Skeletal muscle satellite cell (primary cell): ENCODE data around the gene TRRAP.

Experiments used
- H3K27me3 ChIP-seq: 2 replicates; pipeline ENCODE4 v1.7.0; 2013; ENCODE audit warnings: low read length; ENCODE audit not compliant: control insufficient read depth, insufficient read depth
- H3K36me3 ChIP-seq: 2 replicates; pipeline ENCODE4 v1.7.0; 2013; ENCODE audit warnings: mild to moderate bottlenecking, control low read depth, low read length; ENCODE audit not compliant: insufficient read depth
- H3K4me1 ChIP-seq: 2 replicates; pipeline ENCODE4 v1.7.0; 2013; ENCODE audit warnings: low read length; ENCODE audit not compliant: control insufficient read depth, insufficient read depth
- H3K4me2 ChIP-seq: 2 replicates; pipeline ENCODE4 v1.7.0; 2013; ENCODE audit warnings: mild to moderate bottlenecking, low read length
- H3K4me3 ChIP-seq: 2 replicates; pipeline ENCODE4 v1.7.0; 2013; ENCODE audit warnings: low read length
- H3K9ac ChIP-seq: 2 replicates; pipeline ENCODE4 v1.7.0; 2013; ENCODE audit warnings: mild to moderate bottlenecking, low read depth, low read length, moderate library complexity
- H3K9me3 ChIP-seq: replicated peaks from 2 replicates; pipeline ENCODE4 v1.7.0; 2013; ENCODE audit warnings: mild to moderate bottlenecking, control low read depth, low read length

TRRAP gene

GRCh38 chr7:98978672-98979071 is 100.3 kb downstream of the TRRAP start:
- no peak overlapping the region for H3K4me2 ChIP-seq
- no peaks in the 10 kb centered on the region for H3K4me1 ChIP-seq
- no peaks in the 10 kb centered on the region for H3K9me3 ChIP-seq
- H3K36me3 ChIP-seq = peaks cover 89% of the 10 kb centered on the region
- H3K4me3 ChIP-seq = no peak overlapping the region
- H3K27me3 ChIP-seq = no peaks in the 10 kb centered on the region
- no peak overlapping the region for H3K9ac ChIP-seq

- Histone ChIP-seq H3K27me3 (no peaks in the 10 kb centered on the region), H3K9me3 (no peaks in the 10 kb centered on the region), H3K36me3 (peaks cover 87% of the 10 kb centered on the region), H3K9ac (no peak overlapping the region), H3K4me3 (no peak overlapping the region), H3K4me1 (no peaks in the 10 kb centered on the region), H3K4me2 (no peak overlapping the region)
Measured at GRCh38 chr7:98981701-98982100, 103.4 kb downstream of the TRRAP start.

- H3K9me3 ChIP-seq = no peaks in the 10 kb centered on the region
- no peak overlapping the region for H3K4me3 ChIP-seq
- H3K4me1 ChIP-seq = no peaks in the 10 kb centered on the region
- no peaks in the 10 kb centered on the region for H3K27me3 ChIP-seq
- no peak overlapping the region for H3K9ac ChIP-seq
- peaks cover 89% of the 10 kb centered on the region for H3K36me3 ChIP-seq
- no peak overlapping the region for H3K4me2 ChIP-seq
Measured at GRCh38 chr7:98982686-98983085, 104.4 kb downstream of the TRRAP start.

- H3K4me1 ChIP-seq = no peaks in the 10 kb centered on the region
- H3K4me2 ChIP-seq = no peak overlapping the region
- H3K9ac ChIP-seq = no peak overlapping the region
- no peaks in the 10 kb centered on the region for H3K27me3 ChIP-seq
- peaks cover 89% of the 10 kb centered on the region for H3K36me3 ChIP-seq
- H3K9me3 ChIP-seq = no peaks in the 10 kb centered on the region
- H3K4me3 ChIP-seq = no peak overlapping the region
Measured at GRCh38 chr7:98984126-98984525, 105.8 kb downstream of the TRRAP start.

GRCh38 chr7:98985406-98985805 is 107.1 kb downstream of the TRRAP start:
- H3K4me3 ChIP-seq = no peak overlapping the region
- H3K9ac ChIP-seq = no peak overlapping the region
- H3K9me3 ChIP-seq = no peaks in the 10 kb centered on the region
- no peak overlapping the region for H3K4me2 ChIP-seq
- no peaks in the 10 kb centered on the region for H3K4me1 ChIP-seq
- peaks cover 87% of the 10 kb centered on the region for H3K36me3 ChIP-seq
- no peaks in the 10 kb centered on the region for H3K27me3 ChIP-seq

GRCh38 chr7:98985945-98986344 is 107.6 kb downstream of the TRRAP start:
- no peak overlapping the region for H3K9ac ChIP-seq
- no peaks in the 10 kb centered on the region for H3K9me3 ChIP-seq
- H3K4me2 ChIP-seq = no peak overlapping the region
- H3K4me1 ChIP-seq = no peaks in the 10 kb centered on the region
- no peaks in the 10 kb centered on the region for H3K27me3 ChIP-seq
- H3K36me3 ChIP-seq = peaks cover 85% of the 10 kb centered on the region
- H3K4me3 ChIP-seq = no peak overlapping the region

- Histone ChIP-seq H3K9ac (no peak overlapping the region), H3K27me3 (no peaks in the 10 kb centered on the region), H3K4me3 (no peak overlapping the region), H3K4me1 (no peaks in the 10 kb centered on the region), H3K36me3 (peaks cover 88% of the 10 kb centered on the region), H3K9me3 (no peaks in the 10 kb centered on the region), H3K4me2 (no peak overlapping the region)
Measured at GRCh38 chr7:98988641-98989040, 110.3 kb downstream of the TRRAP start.

- Histone ChIP-seq H3K4me1 (no peaks in the 10 kb centered on the region), H3K36me3 (peaks cover 93% of the 10 kb centered on the region), H3K9me3 (no peaks in the 10 kb centered on the region), H3K9ac (no peak overlapping the region), H3K4me2 (no peak overlapping the region), H3K27me3 (no peaks in the 10 kb centered on the region), H3K4me3 (no peak overlapping the region)
Measured at GRCh38 chr7:98990356-98990755, 112.0 kb downstream of the TRRAP start.

GRCh38 chr7:98991141-98991540 is 112.8 kb downstream of the TRRAP start:
- Histone ChIP-seq H3K27me3 (no peaks in the 10 kb centered on the region), H3K4me2 (no peak overlapping the region), H3K4me3 (no peak overlapping the region), H3K4me1 (no peaks in the 10 kb centered on the region), H3K9ac (no peak overlapping the region), H3K36me3 (peaks cover 91% of the 10 kb centered on the region), H3K9me3 (no peaks in the 10 kb centered on the region)

- Histone ChIP-seq H3K36me3 (peaks cover 91% of the 10 kb centered on the region), H3K4me2 (no peak overlapping the region)
Measured at GRCh38 chr7:98992076-98992475, 113.7 kb downstream of the TRRAP start.

GRCh38 chr7:98993024-98993897 is 114.9 kb downstream of the TRRAP start:
- no peak overlapping the region for H3K9ac ChIP-seq
- H3K36me3 ChIP-seq = peaks cover 88% of the 10 kb centered on the region
- no peak overlapping the region for H3K4me2 ChIP-seq
- no peaks in the 10 kb centered on the region for H3K4me1 ChIP-seq
- no peak overlapping the region for H3K4me3 ChIP-seq
- no peaks in the 10 kb centered on the region for H3K9me3 ChIP-seq
- no peaks in the 10 kb centered on the region for H3K27me3 ChIP-seq

More at GRCh38 chr7:98992076-98992475, 113.7 kb downstream of the TRRAP start:
- no peaks in the 10 kb centered on the region for H3K4me1 ChIP-seq
- no peaks in the 10 kb centered on the region for H3K27me3 ChIP-seq
- no peaks in the 10 kb centered on the region for H3K9me3 ChIP-seq
- H3K9ac ChIP-seq = no peak overlapping the region
- H3K4me3 ChIP-seq = no peak overlapping the region
